Measurements from ENCODE around the gene WNK2.

WNK2 gene

GRCh38 chr9:93147632-93148031 is 36.3 kb upstream of the WNK2 start:
- Histone ChIP-seq H3K9ac (ENCODE audit: low read depth in 1 of 2, low read length in 2 of 2) (no peak overlapping the region), H3K4me1 (ENCODE audit: control insufficient read depth in 1 of 2, insufficient read depth in 2 of 2, low read length in 2 of 2) (peaks cover 5 to 8% of the 10 kb centered on the region in 2 donors), H3K4me3 (ENCODE audit: low read depth in 1 of 2, low read length in 2 of 2) (no peak overlapping the region), H3K27me3 (ENCODE audit: control insufficient read depth in 1 of 2, insufficient read depth in 2 of 2, low read length in 2 of 2) (no peaks in the 10 kb centered on the region), H3K27ac (ENCODE audit: low read depth, low read length) (no peak overlapping the region), H3K36me3 (ENCODE audit: control insufficient read depth in 1 of 2, insufficient read depth in 2 of 2, low read length in 2 of 2) (no peaks in the 10 kb centered on the region), H3K9me3 (ENCODE audit: control insufficient read depth in 1 of 2, low read length in 2 of 2) (no peaks in the 10 kb centered on the region)

GRCh38 chr9:93148721-93149120 is 35.2 kb upstream of the WNK2 start:
- Histone ChIP-seq H3K27me3 (ENCODE audit: control insufficient read depth in 1 of 2, insufficient read depth in 2 of 2, low read length in 2 of 2) (no peaks in the 10 kb centered on the region), H3K36me3 (ENCODE audit: control insufficient read depth in 1 of 2, insufficient read depth in 2 of 2, low read length in 2 of 2) (no peaks in the 10 kb centered on the region), H3K9me3 (ENCODE audit: control insufficient read depth in 1 of 2, low read length in 2 of 2) (no peaks in the 10 kb centered on the region), H3K4me1 (ENCODE audit: control insufficient read depth in 1 of 2, insufficient read depth in 2 of 2, low read length in 2 of 2) (peaks cover 4 to 8% of the 10 kb centered on the region in 2 donors), H3K9ac (ENCODE audit: low read depth in 1 of 2, low read length in 2 of 2) (no peak overlapping the region), H3K27ac (ENCODE audit: low read depth, low read length) (no peak overlapping the region), H3K4me3 (ENCODE audit: low read depth in 1 of 2, low read length in 2 of 2) (no peak overlapping the region)

GRCh38 chr9:93149361-93149760 is 34.6 kb upstream of the WNK2 start:
- no peaks in the 10 kb centered on the region for H3K36me3 ChIP-seq (ENCODE audit: control insufficient read depth in 1 of 2, insufficient read depth in 2 of 2, low read length in 2 of 2)
- H3K9me3 ChIP-seq (ENCODE audit: control insufficient read depth in 1 of 2, low read length in 2 of 2): no peaks in the 10 kb centered on the region
- H3K4me1 ChIP-seq (ENCODE audit: control insufficient read depth in 1 of 2, insufficient read depth in 2 of 2, low read length in 2 of 2): peaks cover 0 to 1% of the 10 kb centered on the region in 2 donors
- no peak overlapping the region for H3K27ac ChIP-seq (ENCODE audit: low read depth, low read length)
- H3K27me3 ChIP-seq (ENCODE audit: control insufficient read depth in 1 of 2, insufficient read depth in 2 of 2, low read length in 2 of 2): no peaks in the 10 kb centered on the region
- no peak overlapping the region for H3K4me3 ChIP-seq (ENCODE audit: low read depth in 1 of 2, low read length in 2 of 2)
- no peak overlapping the region for H3K9ac ChIP-seq (ENCODE audit: low read depth in 1 of 2, low read length in 2 of 2)

- H3K9me3 ChIP-seq (ENCODE audit: control insufficient read depth in 1 of 2, low read length in 2 of 2): no peaks in the 10 kb centered on the region
- H3K27me3 ChIP-seq (ENCODE audit: control insufficient read depth in 1 of 2, insufficient read depth in 2 of 2, low read length in 2 of 2): no peaks in the 10 kb centered on the region
- no peaks in the 10 kb centered on the region for H3K36me3 ChIP-seq (ENCODE audit: control insufficient read depth in 1 of 2, insufficient read depth in 2 of 2, low read length in 2 of 2)
- H3K4me3 ChIP-seq (ENCODE audit: low read depth in 1 of 2, low read length in 2 of 2): no peak overlapping the region
- no peaks in the 10 kb centered on the region for H3K4me1 ChIP-seq (ENCODE audit: control insufficient read depth in 1 of 2, insufficient read depth in 2 of 2, low read length in 2 of 2)
- H3K27ac ChIP-seq (ENCODE audit: low read depth, low read length): no peak overlapping the region
- no peak overlapping the region for H3K9ac ChIP-seq (ENCODE audit: low read depth in 1 of 2, low read length in 2 of 2)
Observed at GRCh38 chr9:93151097-93151784, 32.7 kb upstream of the WNK2 start.

GRCh38 chr9:93154293-93154903 is 29.5 kb upstream of the WNK2 start:
- H3K27ac ChIP-seq (ENCODE audit: low read depth, low read length): no peak overlapping the region
- H3K4me1 ChIP-seq (ENCODE audit: control insufficient read depth in 1 of 2, insufficient read depth in 2 of 2, low read length in 2 of 2): no peaks in the 10 kb centered on the region
- H3K9me3 ChIP-seq (ENCODE audit: control insufficient read depth in 1 of 2, low read length in 2 of 2): no peaks in the 10 kb centered on the region
- no peak overlapping the region for H3K4me3 ChIP-seq (ENCODE audit: low read depth in 1 of 2, low read length in 2 of 2)
- H3K27me3 ChIP-seq (ENCODE audit: control insufficient read depth in 1 of 2, insufficient read depth in 2 of 2, low read length in 2 of 2): no peaks in the 10 kb centered on the region
- H3K36me3 ChIP-seq (ENCODE audit: control insufficient read depth in 1 of 2, insufficient read depth in 2 of 2, low read length in 2 of 2): no peaks in the 10 kb centered on the region
- H3K9ac ChIP-seq (ENCODE audit: low read depth in 1 of 2, low read length in 2 of 2): no peak overlapping the region

- Histone ChIP-seq H3K9ac (ENCODE audit: low read depth in 1 of 2, low read length in 2 of 2) (no peak overlapping the region), H3K9me3 (ENCODE audit: control insufficient read depth in 1 of 2, low read length in 2 of 2) (no peaks in the 10 kb centered on the region), H3K27me3 (ENCODE audit: control insufficient read depth in 1 of 2, insufficient read depth in 2 of 2, low read length in 2 of 2) (no peaks in the 10 kb centered on the region), H3K4me3 (ENCODE audit: low read depth in 1 of 2, low read length in 2 of 2) (no peak overlapping the region), H3K27ac (ENCODE audit: low read depth, low read length) (no peak overlapping the region), H3K4me1 (ENCODE audit: control insufficient read depth in 1 of 2, insufficient read depth in 2 of 2, low read length in 2 of 2) (no peaks in the 10 kb centered on the region), H3K36me3 (ENCODE audit: control insufficient read depth in 1 of 2, insufficient read depth in 2 of 2, low read length in 2 of 2) (no peaks in the 10 kb centered on the region)
Observed at GRCh38 chr9:93155716-93156474, 28.0 kb upstream of the WNK2 start.

- Histone ChIP-seq H3K4me1 (ENCODE audit: control insufficient read depth in 1 of 2, insufficient read depth in 2 of 2, low read length in 2 of 2) (no peaks in the 10 kb centered on the region), H3K9me3 (ENCODE audit: control insufficient read depth in 1 of 2, low read length in 2 of 2) (no peaks in the 10 kb centered on the region), H3K36me3 (ENCODE audit: control insufficient read depth in 1 of 2, insufficient read depth in 2 of 2, low read length in 2 of 2) (no peaks in the 10 kb centered on the region), H3K4me3 (ENCODE audit: low read depth in 1 of 2, low read length in 2 of 2) (no peak overlapping the region), H3K9ac (ENCODE audit: low read depth in 1 of 2, low read length in 2 of 2) (no peak overlapping the region), H3K27me3 (ENCODE audit: control insufficient read depth in 1 of 2, insufficient read depth in 2 of 2, low read length in 2 of 2) (no peaks in the 10 kb centered on the region), H3K27ac (ENCODE audit: low read depth, low read length) (no peak overlapping the region)
Observed at GRCh38 chr9:93156475-93157008, 27.4 kb upstream of the WNK2 start.

GRCh38 chr9:93159601-93160471 is 24.1 kb upstream of the WNK2 start:
- no peaks in the 10 kb centered on the region for H3K27me3 ChIP-seq (ENCODE audit: control insufficient read depth in 1 of 2, insufficient read depth in 2 of 2, low read length in 2 of 2)
- no peaks in the 10 kb centered on the region for H3K4me1 ChIP-seq (ENCODE audit: control insufficient read depth in 1 of 2, insufficient read depth in 2 of 2, low read length in 2 of 2)
- H3K9me3 ChIP-seq (ENCODE audit: control insufficient read depth in 1 of 2, low read length in 2 of 2): no peaks in the 10 kb centered on the region
- H3K27ac ChIP-seq (ENCODE audit: low read depth, low read length): no peak overlapping the region
- H3K36me3 ChIP-seq (ENCODE audit: control insufficient read depth in 1 of 2, insufficient read depth in 2 of 2, low read length in 2 of 2): no peaks in the 10 kb centered on the region
- H3K9ac ChIP-seq (ENCODE audit: low read depth in 1 of 2, low read length in 2 of 2): no peak overlapping the region
- no peak overlapping the region for H3K4me3 ChIP-seq (ENCODE audit: low read depth in 1 of 2, low read length in 2 of 2)

GRCh38 chr9:93161786-93162562 is 22.0 kb upstream of the WNK2 start:
- peaks cover 1 to 2% of the 10 kb centered on the region in 2 donors for H3K4me1 ChIP-seq (ENCODE audit: control insufficient read depth in 1 of 2, insufficient read depth in 2 of 2, low read length in 2 of 2)
- H3K9me3 ChIP-seq (ENCODE audit: control insufficient read depth in 1 of 2, low read length in 2 of 2): no peaks in the 10 kb centered on the region
- no peak overlapping the region for H3K27ac ChIP-seq (ENCODE audit: low read depth, low read length)
- H3K4me3 ChIP-seq (ENCODE audit: low read depth in 1 of 2, low read length in 2 of 2): no peak overlapping the region
- no peak overlapping the region for H3K9ac ChIP-seq (ENCODE audit: low read depth in 1 of 2, low read length in 2 of 2)
- no peaks in the 10 kb centered on the region for H3K27me3 ChIP-seq (ENCODE audit: control insufficient read depth in 1 of 2, insufficient read depth in 2 of 2, low read length in 2 of 2)
- H3K36me3 ChIP-seq (ENCODE audit: control insufficient read depth in 1 of 2, insufficient read depth in 2 of 2, low read length in 2 of 2): no peaks in the 10 kb centered on the region
